GM19438 (cell line): ENCODE results near the gene KAZN.

ENCODE experiments used
- ATAC-seq: cut with Tn5 transposase; IDR thresholded peaks from one replicate; pipeline ENCODE4 v1.9.1; 2021; ENCODE audit warnings: low read depth; ENCODE audit not compliant: unreplicated experiment

The KAZN gene

DNA sequence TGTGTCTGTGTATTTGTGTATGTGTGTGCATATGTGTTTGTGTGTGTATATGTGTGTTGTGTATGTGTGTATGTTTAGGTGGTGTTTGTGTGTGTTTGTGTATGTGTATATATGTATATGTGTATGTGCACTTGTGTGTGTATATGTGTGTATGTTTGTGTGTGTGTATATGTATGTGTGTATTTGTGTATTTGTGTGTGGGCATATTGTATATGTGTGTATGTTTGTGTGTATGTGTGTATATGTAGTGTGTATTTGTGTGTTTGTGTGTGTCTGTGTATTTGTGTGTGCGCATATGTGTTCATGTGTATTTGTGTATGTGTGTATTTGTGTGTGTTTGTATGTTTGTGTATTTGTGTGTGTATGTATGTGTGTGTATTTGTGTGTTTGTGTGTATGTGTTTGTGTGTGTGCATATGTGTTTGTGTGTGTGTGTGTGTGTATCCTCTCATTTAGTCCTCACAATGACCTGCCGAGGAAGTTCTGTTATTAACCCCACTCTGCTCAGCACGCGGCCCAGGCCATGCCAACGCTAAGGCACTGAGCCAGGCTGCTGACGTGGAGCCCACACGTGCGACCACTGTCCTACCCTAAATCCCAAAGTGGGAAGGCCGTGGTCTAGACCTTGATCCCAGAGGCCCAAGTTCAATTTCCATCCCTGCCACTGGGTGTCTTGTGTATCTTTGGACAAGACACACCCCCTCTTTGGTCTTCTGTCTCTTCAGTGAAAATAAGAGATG lies 511.8 kb downstream of the KAZN start:
- no peak for ATAC-seq

DNA sequence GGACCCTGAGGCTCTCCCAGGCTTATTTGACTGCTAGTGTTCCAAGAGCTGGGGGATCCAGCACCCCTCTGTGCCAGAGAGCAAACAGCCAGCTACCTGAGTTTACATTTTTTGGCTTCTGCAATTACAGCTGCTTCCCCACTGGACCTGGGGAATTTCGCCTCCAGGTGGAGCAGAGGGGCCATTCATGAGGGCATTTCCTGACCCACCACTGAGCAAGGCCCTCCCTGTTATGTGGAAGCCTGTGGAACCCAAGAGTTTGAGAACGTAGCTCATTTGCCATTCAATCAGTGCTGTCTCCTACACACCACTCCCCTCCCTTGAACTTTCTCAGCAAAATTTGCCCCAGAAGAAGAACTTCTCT lies 512.4 kb downstream of the KAZN start:
- ATAC-seq: no peak

DNA sequence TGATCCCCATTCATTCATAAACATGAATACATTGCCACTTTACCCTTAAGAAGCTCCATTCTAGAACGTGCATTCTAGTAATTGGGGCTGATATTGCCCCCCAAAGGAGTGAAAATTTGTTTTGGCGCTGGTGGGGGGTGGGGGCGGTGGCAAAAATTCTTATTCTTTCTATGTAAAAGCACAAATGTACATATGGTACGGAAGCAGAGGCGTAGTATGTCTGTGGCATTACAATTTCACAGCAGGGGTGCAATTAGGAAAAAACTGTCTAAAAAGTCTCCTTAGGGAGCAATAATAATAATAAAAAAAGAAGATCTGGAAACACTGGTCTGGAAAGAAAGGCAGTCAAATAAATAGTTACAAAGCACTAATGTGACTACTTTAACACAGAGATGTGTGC lies 514.7 kb downstream of the KAZN start:
- no peak for ATAC-seq

GRCh38 chr1:15114884-15115283 lies 516.4 kb downstream of the KAZN start:
- no peak for ATAC-seq

- no peak for ATAC-seq
Measured at GRCh38 chr1:15115542-15116330, 517.3 kb downstream of the KAZN start.

GRCh38 chr1:15116966-15117365 lies 518.5 kb downstream of the KAZN start:
- no peak for ATAC-seq

GRCh38 chr1:15117671-15118325 lies 519.3 kb downstream of the KAZN start:
- no peak for ATAC-seq

DNA sequence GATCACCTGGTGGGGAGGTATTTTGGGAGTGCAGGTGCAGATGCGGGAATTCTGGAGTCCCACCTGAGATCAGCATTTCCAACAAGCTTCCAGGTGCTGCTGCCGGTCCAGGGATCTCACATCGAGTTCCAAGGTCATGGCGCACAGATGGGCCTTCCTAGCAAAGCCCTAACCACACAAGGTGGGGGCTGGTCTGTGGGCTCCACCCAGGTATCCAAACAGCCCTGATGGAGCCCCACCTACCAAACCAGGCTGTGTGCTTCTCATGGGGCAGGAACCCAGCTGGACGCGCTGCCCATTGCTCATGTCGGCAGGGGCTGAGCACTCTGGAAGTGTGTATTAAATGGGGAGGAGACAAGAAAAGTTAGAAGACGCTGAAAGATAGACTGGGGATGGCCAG lies 520.1 kb downstream of the KAZN start:
- no peak for ATAC-seq

- no peak for ATAC-seq
Measured at GRCh38 chr1:15120251-15120945, 521.9 kb downstream of the KAZN start.

DNA sequence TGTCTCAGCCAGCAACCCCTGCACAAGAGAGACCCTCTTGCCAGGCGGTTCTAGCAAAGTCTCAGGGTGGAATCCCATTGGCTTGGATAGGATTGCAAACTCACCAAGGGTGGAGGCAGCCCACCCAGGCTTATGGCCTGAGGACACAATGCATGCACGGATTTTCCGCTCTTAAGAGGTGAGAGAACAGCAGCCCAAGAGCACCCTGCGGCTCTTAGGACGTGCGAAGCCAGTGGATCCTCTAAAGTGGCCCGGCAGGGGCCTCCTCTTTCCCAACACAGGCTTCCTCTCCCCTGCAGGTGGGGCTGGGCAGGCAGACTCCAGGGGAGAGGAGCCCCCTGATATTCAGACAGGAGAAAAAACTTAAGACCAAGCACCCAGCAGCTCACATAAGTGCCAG lies 523.8 kb downstream of the KAZN start:
- ATAC-seq: no peak

DNA sequence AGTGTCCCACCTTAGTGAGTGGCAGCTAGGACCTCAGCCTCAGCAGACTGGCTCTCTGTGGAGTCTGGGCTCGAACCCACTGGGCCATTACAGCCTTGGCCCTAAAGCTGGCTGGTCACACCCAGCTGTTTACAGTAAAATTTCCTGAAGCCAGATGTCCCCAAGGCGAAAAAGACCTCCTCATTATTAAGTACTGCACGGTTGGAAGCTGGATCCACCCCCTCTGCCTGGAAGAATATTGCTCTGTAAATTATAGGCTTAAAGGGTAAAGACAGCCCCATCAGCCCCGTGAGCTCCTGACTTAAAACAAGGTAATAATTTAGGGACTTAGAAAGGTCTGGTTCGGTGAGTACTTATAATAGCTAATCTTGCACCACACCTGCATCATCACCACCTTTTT lies 524.8 kb downstream of the KAZN start:
- ATAC-seq: no peak

DNA sequence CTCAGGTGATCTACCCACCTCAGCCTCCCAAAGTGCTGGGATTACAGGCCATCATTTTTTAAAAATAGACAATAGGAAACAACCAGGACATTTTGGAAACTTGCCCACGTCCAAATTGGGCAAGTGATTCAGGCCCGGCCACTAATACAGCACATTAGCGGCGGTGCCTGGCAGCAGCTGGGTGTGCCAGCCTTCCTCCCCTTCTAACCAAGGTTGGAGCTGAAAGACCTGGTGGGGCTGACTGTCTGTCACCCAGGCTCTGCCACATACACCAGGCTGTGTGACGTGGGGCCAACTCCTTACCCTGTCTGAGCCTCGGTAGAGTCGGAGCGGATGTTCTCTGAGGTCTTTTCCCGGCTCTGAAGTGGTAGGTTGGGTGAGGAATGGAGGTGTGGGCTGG lies 525.4 kb downstream of the KAZN start:
- no peak for ATAC-seq

GRCh38 chr1:15124362-15125100 lies 526.0 kb downstream of the KAZN start:
- ATAC-seq: no peak

DNA sequence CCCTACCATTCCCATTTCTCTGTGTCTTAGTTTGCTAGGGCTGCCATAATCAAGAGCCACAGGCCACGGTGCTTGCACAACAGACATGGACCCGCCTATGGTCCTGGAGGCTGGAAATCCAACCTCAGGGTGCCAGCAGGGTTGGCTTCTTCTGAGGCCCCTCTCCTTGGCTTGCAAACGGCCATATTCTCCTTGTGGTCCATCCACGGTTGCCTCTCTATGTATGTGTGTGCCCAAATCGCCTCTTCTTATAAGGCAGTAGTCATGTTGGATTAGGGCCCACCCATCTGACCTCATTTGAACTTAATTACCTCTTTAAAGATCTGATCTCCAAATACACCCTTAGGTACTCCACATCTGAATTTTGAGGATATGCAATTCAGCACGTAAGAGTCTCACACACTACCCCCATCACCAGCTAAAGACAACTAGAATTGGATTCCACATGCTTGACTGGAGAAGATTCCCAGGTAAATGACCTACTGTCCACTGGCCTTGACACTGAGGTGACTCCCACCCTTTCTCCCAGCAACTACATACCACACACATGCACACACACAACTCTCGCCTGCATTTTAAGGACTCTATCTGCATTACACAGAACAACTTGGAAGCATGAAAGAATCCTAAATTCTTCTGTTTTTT lies 526.7 kb downstream of the KAZN start:
- no peak for ATAC-seq

GRCh38 chr1:15128077-15128476 lies 529.6 kb downstream of the KAZN start:
- ATAC-seq: no peak

DNA sequence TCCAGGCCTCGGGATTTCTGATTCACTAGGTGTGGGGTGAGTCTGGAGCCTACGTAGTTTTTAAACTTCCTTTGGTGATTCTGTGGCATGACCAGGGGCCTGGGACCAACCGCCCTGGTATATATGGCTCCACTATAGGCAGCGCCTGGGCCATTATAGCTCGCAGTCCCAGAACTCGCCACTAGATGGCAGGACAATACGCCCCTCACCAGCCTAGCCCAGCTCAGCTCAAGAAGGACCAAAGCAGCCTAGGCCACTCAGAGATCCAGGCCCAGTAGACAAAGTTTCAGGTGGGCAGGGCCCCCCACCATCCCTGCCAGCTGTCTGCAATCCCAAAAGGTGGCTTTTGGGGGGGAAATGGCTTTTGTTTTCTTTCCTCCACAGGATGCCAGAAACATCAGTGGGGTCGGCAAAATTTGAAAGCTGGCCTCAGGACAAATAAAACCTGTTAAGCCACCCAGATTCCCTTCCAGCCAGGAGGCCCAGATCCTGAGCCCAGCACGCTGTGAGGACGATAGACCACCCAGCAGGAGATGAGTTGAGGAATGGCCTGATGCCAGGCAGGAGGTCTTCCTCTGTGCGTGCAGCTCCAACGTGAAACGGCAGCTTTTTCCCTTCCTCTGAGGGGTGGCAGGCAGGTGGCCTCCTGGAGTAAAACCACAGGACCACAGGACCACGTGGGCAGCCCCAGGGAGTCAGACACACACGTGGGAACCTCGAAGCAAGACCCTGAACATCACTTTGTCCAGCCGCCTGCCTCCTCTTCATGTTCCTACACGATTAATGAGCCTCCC lies 530.2 kb downstream of the KAZN start:
- ATAC-seq: no peak

DNA sequence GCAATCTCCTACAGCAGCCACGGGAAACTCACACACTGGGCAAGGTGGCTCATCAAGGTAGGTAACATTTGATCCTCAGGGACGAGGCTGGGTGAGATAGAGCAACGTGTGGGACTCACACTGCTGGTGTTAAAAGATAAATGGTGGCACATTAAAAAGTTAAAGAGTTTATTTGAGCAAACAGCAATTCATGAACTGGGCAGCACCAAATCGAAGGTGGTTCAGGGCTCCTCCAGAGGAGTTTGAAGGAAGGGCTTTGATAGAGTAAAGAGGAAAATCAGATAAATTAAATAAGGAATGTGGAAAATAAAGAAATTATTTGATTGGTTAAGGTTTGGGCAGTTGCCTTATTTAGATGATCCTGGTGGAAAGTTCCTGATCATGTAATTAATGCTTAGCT lies 531.5 kb downstream of the KAZN start:
- no peak for ATAC-seq

- no peak for ATAC-seq
Measured at GRCh38 chr1:15130607-15131006, 532.1 kb downstream of the KAZN start.

- ATAC-seq: no peak
Measured at GRCh38 chr1:15132965-15133364, 534.5 kb downstream of the KAZN start.
